NCI-H1092 (cell line): ENCODE data around the gene C20orf202.

Experiments used
- DNase-seq: peaks from one replicate; lab custom pipeline; 2025; lab: John Stamatoyannopoulos, UW

Gene C20orf202

DNA sequence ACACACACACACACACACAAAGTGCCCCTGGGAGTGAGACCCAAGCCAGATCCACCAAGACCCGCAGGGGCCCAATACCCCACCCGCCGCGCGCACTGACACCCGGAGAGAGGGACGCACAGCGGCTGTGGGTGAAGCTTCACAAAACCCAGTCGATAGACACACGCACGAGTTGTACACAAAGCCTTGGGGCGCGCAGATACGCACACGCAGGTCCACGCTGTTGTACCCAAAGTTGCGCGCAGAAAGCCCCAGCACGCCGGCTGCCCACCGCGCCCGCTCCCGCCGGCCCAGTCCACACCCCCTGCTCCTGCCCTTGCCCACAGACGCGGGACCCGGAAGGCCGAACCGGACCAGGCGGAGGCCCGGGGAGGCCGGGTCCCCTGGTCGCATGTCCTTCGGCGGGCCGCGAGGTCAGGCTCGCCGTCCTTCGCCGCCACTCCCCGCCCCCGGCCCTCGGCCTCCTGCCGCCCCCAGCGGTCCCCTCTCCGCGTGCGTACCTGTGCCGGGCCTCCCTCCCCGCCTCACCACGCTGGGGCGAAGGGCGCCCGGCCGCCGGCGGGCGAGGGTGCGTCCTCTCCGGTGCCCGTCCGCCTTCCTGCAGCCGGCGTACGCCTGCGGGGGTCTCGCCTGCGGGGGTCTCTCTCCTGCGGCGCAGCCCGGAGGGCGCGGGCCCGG, 18.5 kb upstream of the C20orf202 start, which contains the start of gene TMEM74B:
TSS of gene TMEM74B (minus strand) at position 344 of the 678 bp plus-strand sequence. CDS start 1,180 bp downstream, outside the sequence.
- DNase-seq = no peak

DNA sequence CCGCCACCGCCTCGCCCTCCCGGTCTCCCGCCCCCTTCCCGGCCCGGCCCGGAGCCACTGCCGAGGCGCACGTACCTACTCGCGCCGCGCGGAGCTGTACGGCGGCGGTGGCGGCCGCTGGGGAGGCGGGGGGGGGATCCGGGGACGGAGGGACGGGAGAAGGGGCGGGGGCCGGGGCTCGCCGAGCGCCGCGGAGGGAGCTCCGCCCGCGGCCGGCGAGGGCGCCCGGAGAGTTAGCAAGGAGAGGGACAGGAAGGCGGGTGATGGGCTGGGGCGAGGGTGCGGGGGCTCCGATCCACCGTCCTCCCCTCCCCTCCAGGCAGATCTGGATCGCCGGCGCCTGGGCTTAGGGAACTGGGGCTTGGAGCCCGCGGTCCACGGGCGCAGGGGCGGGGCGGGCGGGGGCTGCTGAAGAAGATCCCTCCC, 17.9 kb upstream of the C20orf202 start:
- DNase-seq = no peak

DNA sequence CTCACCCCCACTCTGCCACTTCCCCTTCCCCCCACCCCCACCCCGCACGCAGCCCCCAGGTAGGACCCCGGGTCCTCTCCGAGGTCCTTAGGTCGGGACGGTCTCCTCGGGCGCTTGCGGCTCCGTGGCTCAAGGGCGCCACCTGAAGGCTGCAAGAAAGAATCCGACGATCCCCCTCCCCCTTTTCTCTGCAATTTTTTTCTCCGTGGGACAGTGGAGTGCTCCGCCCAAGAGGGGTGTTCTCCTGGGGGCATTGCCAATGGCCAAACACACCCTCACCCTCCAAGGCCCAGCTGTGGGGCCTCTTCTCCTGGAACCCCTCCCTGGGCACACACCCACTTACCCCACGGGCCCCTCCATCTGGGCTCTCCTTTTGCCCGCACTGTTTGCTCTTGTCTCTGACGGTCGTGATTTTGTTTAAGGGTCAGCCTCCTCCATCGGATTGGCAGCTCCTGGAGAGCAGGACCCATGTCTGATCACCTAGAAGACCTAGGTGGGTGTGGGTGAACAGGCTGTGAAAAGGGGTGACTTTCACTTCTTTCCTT, 17.4 kb upstream of the C20orf202 start:
- peak; percentile 13 for DNase-seq

DNA sequence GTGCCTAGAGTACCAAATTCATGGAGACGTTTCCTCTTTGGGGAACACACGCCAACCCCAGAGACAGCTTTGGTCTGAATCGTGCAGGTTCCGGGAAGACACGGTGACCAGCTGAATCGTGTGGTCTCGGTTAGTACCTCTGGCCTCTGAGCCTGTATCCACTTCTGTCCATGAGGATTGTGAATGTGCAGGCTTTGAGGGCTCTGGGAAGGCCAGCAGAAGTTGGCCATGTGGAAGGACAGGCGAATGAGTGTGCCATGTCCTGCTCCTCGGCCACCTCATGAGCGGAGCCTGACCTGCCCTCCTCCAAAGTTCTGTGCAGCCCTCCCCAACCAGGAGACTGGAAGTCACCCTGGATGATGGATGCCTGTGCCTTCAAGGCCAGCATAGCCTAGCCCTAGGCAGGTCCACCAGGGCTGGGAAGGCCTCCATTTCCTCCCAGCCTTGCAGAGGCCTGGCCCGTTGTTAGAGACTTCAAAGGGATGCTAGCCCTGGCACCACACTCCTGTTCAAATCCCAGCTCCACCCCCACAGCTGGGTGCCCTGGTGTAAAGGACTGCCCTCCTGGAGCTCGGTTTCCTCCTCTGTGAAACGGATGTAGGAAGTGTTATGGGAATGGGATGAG, 16.8 kb upstream of the C20orf202 start:
- DNase-seq = no peak

DNA sequence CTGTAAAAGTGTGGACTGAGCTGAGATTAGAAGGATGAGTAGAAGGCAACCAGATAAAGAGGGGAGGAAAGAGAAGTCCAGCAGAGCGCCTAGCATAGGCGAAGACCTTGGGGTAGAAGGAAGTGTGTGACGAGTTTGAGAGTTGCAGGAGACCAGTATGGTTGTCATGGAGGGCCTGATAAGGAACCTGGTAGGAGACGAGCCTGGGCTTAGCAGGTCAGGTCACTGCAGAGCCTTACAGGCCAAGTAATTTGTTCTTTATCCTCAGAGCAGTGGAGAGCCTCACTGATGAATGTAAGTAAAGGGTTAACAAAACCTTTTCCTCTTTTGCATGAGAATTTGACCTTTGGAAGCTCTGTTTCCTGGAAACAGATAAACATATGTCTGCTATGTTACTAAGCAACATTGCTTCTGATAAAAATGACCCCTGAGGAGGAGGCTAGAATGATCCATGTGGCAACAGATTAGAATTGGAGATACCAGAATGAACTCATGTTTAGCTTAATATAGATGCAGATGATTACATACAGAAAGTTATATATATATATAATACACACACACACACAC, 15.6 kb upstream of the C20orf202 start:
- DNase-seq = no peak

DNA sequence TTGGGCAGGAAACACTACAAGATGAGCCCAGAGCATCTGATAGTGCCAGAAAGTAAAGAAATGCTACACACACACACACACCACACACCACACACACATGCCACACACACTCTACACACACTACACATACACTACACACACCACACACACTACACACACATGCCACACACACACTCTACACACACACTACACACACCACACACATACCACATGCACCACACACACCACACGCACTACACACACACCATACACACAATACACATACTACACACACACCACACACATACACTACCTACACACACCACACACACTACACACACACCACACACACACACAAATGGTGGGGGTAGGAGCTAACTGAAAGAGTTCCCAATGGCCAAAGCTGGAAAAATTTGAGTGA, 14.9 kb upstream of the C20orf202 start:
- no peak for DNase-seq

DNA sequence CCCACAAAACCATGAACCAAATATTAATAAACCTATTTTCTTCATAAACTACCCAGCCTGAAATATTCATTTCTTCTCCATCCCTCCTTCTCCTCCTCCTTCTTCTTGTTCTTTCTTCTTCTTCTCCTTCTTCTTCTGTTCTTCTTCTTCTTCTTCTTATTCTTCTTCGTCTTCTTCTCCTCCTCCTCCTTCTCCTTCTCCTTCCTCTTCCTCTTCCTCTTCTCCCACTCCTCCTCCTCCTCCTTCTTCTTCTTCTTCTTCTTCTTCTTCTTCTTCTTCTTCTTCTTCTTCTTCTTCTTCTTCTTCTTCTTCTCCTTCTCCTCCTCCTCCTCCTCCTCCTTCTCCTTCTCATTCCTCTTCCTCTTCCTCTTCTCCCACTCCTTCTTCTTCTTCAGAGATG, 13.4 kb upstream of the C20orf202 start:
- DNase-seq = no peak

DNA sequence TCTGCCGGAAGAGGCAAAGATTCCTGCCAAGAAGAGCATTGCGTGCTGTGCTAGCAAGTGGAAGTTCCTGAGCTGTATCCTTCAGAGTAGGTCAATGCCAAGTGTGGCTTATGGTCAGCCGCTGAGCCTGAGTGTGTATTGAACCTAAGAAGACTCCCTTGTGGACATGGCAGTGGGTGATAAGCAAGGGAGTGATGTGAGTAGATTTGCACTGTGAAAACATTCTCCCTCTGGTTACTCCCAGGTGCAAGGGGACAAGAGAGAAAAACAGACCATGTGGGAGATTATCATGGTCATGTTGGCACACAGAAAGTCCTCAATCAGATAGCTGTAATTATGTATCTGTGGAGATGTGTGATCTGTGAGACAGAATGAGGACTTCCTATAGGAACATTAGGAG, 12.4 kb upstream of the C20orf202 start:
- DNase-seq = no peak

DNA sequence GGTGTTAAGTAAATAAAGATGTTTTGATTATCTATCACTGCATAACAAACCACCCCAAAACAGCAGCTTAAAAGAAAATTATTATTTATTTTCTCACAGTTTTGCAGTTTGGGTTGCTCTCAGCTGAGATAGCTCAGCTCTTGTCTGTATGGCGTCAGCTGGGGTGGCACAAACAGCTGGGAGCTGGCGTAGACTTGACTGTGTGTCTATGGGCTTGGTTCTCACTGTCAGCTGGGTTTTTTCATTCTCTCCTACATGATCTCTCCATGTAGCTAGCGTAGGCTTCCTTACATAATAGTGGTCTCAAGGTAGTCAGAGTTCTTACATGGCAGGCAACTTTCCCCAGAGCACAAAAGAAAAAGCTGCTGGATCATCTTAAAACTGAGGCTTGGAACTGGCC, 12.0 kb upstream of the C20orf202 start:
- DNase-seq = no peak

DNA sequence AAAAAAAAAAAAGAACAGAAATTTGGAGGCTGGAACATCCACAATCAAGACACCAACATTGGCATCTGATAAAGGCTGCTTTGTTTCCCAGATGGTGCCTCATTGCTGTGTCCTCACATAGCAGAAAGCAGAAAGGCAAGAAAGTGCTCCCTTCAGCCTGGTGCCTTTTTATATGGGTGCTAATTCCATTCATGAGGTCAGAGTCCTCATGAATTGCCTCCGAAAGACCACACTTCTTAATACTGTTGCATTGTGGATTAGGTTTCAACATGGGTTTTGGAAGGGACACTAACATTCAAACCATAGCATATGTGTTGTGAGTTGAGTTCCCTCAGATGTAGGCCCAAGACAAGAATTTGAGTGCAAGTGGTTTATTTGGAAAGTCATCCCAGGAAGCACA, 8.0 kb upstream of the C20orf202 start:
- no peak for DNase-seq

DNA sequence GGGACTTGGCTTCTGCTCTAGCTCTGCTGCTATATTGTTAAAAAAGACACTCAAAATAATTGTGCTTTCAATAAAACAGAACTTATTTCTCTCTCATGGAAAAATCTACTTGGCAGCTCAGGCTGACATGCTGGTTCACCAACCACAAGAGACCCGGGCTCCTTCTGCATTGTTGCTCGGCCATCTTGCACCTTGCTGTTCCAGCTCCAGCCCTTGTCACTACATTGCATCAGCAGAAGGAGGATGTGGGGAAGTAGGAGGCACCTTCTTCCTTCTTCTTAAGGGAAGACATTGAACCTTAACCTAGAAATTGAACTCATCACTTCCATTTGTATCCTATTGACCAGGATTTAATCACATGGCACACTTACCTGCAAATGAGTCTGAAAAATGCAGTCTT, 6.6 kb upstream of the C20orf202 start:
- no peak for DNase-seq

DNA sequence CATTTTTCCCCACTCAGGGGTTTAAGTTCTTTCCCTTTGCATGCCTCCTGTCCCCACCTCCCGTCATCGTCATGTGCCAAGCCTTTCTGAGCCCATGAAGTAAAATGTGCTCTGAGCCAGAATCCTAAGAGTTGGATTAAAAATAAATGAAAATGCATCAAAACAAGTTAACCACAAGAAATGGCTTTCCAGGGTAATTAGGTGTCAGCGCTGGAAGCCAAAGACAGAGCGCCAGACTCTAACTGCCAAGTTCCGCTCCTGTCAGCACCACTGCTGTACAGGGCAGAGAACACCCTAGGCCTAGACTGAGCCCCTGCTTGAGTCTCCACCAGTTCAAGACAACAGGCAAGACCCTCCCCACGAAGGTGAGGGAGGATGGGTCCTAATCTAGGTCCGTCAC, 5.5 kb upstream of the C20orf202 start:
- no peak for DNase-seq

DNA sequence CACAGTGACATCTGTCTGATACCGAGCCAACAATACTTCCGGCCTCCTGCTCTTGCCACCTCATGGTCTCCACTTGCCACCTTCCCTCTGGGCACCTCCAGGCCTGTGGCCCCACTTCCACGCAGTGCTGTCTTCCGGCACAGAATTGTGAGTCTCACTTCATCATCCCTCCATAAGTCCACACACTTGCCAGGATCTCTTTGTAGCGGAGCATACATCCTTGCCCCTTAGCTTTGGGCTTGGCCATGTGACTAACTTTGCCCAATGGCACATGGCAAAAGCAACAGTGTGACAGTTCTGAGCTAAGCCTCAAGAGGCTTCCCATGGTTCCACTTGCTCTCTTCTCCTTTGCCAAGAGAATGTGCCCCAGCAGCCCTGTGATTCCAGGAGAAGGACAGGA, 4.5 kb upstream of the C20orf202 start:
- no peak for DNase-seq

DNA sequence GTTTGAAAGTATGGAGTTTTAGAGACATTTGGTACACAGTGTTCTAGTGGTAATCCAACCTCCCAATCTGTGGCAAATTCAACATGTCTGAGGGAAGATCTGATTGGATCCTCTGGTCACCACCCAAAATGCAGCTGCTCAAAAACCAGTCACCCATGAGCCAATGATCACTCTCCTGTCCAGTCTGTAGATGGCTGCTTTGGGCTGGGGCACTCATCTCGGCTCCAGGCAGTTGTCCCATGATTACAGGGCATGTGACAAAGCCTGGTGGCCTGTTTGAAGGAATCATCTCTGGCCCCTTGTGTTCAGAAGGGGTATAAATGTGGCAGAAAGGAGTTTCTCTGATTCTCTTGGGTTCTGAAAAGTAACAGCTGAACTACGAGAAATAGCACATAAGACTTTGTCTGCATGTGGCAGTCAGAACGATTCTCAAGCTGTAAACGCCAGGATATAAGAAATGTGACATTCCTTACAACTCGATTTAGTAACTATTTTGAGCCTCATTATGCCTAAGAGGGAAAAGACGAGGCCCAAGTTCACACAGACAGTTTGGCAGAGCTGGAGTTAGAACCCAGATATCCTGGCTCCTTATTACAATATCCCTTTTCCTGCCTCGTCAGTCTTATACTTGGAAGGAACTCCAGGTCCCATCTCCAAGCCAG, 3.9 kb upstream of the C20orf202 start:
- no peak for DNase-seq

DNA sequence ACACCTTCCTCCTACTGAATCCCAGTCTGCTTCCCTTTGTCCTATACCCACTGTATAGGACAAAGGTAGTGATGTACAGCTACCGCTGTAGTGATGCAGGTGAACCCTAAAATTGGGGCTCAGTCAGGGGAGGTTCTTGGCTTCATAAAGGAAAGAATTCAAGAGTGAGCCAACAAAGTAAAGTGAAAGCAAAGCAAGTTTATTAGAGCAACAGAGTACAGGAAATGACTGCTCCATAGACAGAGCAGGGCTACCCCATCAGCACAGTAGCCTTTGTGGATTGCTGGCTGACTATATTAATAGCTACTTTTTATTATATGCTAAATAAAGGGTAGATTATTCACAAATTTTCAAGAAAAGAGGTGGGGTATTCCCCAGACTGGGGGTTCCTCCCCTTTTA, 3.3 kb upstream of the C20orf202 start:
- no peak for DNase-seq

DNA sequence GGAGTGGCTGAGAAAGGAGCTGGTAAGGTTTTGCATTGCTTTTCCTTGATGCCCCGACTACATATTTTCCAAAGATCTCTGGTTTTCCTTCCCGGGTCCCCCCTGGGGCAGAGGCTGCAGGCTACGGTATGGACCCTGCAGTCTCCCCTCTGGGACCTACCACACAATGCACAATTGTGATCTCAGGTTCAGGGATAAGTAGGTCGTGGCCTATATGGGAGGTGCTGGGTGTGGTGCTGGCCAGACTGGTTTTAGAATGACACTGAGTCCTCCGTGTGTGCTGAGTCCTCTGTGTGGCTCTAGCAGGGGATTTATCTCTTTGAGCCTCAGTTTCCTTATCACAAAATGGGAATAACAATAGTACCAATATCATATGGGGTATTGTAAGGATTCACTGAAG, 376 bp downstream of the C20orf202 start:
- no peak for DNase-seq

DNA sequence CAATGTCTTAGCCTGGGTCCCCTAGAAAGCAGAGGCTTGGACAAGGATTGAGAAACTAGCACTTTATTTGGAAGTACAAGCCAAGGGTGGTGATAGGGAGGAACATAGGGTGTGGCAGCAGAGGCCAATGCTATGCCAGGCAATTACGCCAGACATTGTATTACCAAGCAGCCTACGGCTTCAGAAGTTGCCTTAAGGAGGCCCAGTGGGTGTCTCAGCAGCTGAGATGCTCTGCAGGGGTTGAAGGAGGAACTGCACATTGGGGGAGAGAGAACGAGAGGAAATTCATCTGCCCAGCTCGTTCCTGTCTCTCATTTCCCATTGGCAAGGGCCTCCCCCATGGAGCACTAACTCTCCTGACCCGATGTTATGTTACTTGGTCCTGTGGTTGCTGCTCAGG, 859 bp downstream of the C20orf202 start:
- no peak for DNase-seq

DNA sequence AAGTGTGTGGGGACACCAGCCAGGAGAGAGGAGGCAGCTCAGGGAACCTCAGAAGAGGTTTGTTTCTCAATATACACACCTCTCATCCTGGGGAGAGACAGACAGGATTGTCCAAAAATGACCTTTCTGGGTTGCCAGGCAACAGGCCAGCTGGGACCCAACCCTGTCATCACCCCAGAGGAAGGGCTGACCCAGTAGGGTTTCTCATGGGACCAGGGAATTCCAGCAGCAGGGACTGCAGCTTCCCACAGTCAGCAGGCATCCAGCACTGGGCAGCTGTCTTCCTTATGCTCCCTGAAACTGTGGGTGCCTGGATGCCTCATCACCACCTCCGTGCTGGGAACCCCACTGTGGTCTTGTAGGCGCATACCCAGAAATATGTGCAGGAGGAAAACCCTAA, 1.3 kb downstream of the C20orf202 start:
- DNase-seq = no peak

DNA sequence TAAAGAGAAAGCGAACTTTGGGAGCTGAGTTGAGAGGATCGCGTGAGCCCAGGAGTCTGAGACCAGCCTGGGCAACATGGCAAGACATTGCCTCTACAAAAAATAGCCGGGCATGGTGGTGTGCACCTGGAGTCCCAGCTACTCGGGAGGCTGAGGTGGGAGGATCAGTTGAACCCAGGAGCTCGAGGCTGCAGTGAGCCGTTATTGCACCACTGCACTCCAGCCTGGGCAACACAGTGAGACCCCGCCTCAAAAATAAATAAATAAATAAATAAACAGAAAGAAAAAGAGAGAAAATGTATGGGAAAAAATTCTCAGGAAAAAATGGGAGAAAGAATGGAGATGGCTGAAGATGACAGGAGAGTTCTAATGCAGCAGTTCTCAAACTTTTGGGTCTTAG, 2.5 kb downstream of the C20orf202 start:
- no peak for DNase-seq

DNA sequence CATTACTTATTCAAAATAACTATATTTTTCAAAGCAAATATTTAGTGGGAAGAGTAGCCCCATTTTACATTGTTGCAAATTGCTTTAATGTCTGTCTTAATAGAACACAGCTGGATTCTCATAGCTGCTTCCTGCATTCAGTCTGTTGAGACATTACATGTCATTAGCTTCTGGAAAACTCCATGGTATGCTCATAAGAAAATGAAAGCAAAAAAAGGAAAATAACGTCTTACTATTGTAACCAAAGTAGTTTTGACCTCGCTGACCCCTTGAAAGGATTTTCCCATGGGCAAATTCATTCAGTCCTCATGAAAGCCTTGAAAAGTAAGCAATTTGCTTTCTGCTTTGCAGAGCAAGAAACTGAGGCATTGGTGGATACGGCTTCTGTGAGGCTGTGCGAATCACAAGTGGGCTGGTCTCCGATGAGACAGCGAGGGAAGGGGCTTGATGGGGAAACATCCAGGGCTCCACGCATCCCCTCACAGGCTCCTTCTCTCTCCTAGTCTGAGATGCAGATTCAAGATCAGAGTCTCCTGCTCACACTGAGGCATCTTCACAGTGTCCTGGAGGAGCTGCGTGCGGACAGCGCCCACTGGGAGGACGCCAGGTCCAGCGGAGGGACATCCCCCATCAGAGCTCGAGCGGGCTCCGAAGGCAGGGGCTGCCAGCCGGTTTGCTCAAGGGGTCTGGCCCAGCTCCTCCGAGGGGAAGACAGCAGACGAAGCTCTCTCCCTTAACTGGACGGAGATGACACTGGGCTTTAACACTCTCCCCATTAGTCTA, 3.3 kb downstream of the C20orf202 start:
- DNase-seq = no peak

DNA sequence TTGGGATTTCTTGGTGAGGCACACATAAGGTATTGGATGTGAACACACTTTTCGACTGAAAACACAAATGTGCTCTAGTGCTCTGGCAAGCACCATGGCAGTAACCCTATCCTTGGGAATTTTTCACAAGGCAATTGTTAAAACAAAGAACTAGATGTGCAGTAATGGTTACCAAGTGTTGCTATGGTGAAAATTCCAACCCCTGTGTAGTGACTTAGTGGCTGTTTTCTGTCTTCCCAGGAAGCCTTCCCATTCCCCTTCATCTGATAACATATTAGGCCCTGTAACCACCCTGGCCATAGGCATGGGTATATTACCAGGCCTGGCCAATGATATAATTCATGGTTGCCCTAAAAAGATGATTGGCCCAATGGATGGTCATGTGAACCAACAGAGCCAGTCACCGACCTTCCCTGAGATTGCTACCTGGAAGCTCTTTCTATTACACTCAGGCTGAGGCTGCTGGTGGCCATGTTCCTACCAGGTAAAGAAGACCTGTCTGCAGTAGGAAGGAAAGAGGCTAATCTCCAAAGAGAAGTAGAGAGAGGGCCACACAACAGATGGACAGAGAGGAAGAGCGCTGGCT, 4.1 kb downstream of the C20orf202 start:
- no peak for DNase-seq
